Sigmoid colon (tissue), 4 donors: ENCODE data around the gene SDK1.

ENCODE experiments used
- CTCF ChIP-seq, 4 experiments: fragments of 450-650 bp in 3 of 4; fragments of 200-600 bp in 1 of 4; IDR thresholded peaks; one replicate each; pipeline ENCODE4 v1.5.1; 2016 to 2019; ENCODE audit warnings: antibody characterized with exemption in 4 of 4, mild to moderate bottlenecking in 3 of 4, moderate library complexity in 2 of 4
- POLR2A ChIP-seq, 2 donors: fragments of 450-650 bp; IDR thresholded peaks; one replicate each; pipeline ENCODE4 v1.6.1; 2016; ENCODE audit warnings: antibody characterized with exemption in 2 of 2, mild to moderate bottlenecking in 2 of 2, moderate library complexity in 2 of 2
- POLR2AphosphoS5 ChIP-seq, 4 donors: sonication (generic); formaldehyde crosslinking; IDR thresholded peaks; one replicate each; pipeline ENCODE4 v1.6.1; 2017; ENCODE audit warnings: antibody characterized with exemption in 4 of 4

- TF ChIP-seq CTCF (IDR thresholded peaks at IDR 0.05) (no peak), POLR2A (IDR thresholded peaks at IDR 0.05) (no peak), POLR2AphosphoS5 (IDR thresholded peaks at IDR 0.05) (no peak)
Observed at GRCh38 chr7:3592401-3593134, 291.5 kb downstream of the SDK1 start.
